Activated CD4-positive, alpha-beta T cell treated with anti-CD3 and anti-CD28 coated beads for 36 hours (primary cell): ENCODE measurements around the gene UBE4B. TPM values are rescaled to one million over a fixed set of nuclear protein-coding genes. Genes with fewer than 3 reads are reported as not detected.

Source experiments
- ATAC-seq: fragments of 200-7000 bp; cut with Tn5 transposase; one replicate; pipeline ENCODE4 v1.10.0; 2021; ENCODE audit warnings: mild to moderate bottlenecking, moderate library complexity
- CTCF ChIA-PET: fragments of 350-600 bp; sonication (Branson Sonifier 250); formaldehyde crosslinking; loops from one replicate; lab custom pipeline; 2021; ENCODE audit warnings: antibody characterized with exemption; lab: Charles Lee
- POLR2A ChIA-PET: fragments of 350-600 bp; sonication (Branson Sonifier 250); formaldehyde crosslinking; loops from one replicate; lab custom pipeline; 2021; ENCODE audit warnings: antibody characterized with exemption, inconsistent platforms; lab: Charles Lee
- DNase-seq: peaks from one replicate; pipeline ENCODE4 v3.0.0-alpha.2; 2020
- H3K27ac Mint-ChIP-seq: one replicate; pipeline ENCODE4 v1.8.0; 2021; ENCODE audit warnings: mixed read lengths
- H3K27me3 Mint-ChIP-seq: one replicate; pipeline ENCODE4 v1.8.0; 2021; ENCODE audit warnings: mixed read lengths
- H3K36me3 Mint-ChIP-seq: one replicate; pipeline ENCODE4 v1.8.0; 2021; ENCODE audit warnings: low read depth, mixed read lengths
- H3K4me1 Mint-ChIP-seq: one replicate; pipeline ENCODE4 v1.8.0; 2021; ENCODE audit warnings: mixed read lengths
- H3K4me3 Mint-ChIP-seq: one replicate; pipeline ENCODE4 v1.8.0; 2021; ENCODE audit warnings: mild to moderate bottlenecking, moderate library complexity, mixed read lengths
- H3K9me3 Mint-ChIP-seq: one replicate; pipeline ENCODE4 v1.8.0; 2021; ENCODE audit warnings: low read depth, mixed read lengths
- intact Hi-C, 2 experiments: fragments of 100-400 bp; cut with DNase I in 1 of 2; cut with micrococcal nuclease in 1 of 2; formaldehyde crosslinking; loops; one replicate each; pipeline versions ENCODE4 v1.14.2 to v1.15.1; 2022 to 2024; cut with DNase I, micrococcal nuclease
- total RNA-seq, 2 experiments: library from RNA; stranded (reverse); gene quantifications; one replicate each; pipeline ENCODE4 v1.2.3, GENCODE V29; 2021

Gene UBE4B
- total RNA-seq, 2 experiments from 2014 or later = 26.1 to 31.8 TPM

- Mint-ChIP-seq H3K4me3 (no peak overlapping the region), H3K27me3 (no peaks in the 10 kb centered on the region), H3K9me3 (no peaks in the 10 kb centered on the region), H3K4me1 (no peaks in the 10 kb centered on the region), H3K27ac (no peak overlapping the region), H3K36me3 (peaks cover 9% of the 10 kb centered on the region)
- DNase-seq (no peak), ATAC-seq (no peak)
- ChIA-PET CTCF (interaction anchor here (0.9 to 1.2 kb wide), 2 partner anchors 10 to 30 kb away, joined by 4 read pairs; no protein-coding TSS in a partner anchor), POLR2A (no interaction called here)
- intact Hi-C loops = no loop called here
Measured at GRCh38 chr1:10122926-10123325, 90.2 kb downstream of the UBE4B start.

- intact Hi-C loops = loop anchor here in 1 of 2 experiments (5.0 kb wide), 1 partner anchor 209 kb away; no protein-coding TSS in a partner anchor
- ChIA-PET POLR2A (no interaction called here), CTCF (interaction anchor here (0.7 to 2.4 kb wide), 2 partner anchors 25 to 177 kb away, joined by 3 to 13 read pairs; no protein-coding TSS in a partner anchor)
- ATAC-seq (no peak), DNase-seq (no peak)
- H3K9me3 Mint-ChIP-seq = no peaks in the 10 kb centered on the region
- H3K4me1 Mint-ChIP-seq = no peaks in the 10 kb centered on the region
- no peaks in the 10 kb centered on the region for H3K27me3 Mint-ChIP-seq
- peaks cover 16% of the 10 kb centered on the region for H3K36me3 Mint-ChIP-seq
- H3K27ac Mint-ChIP-seq = no peak overlapping the region
- H3K4me3 Mint-ChIP-seq = no peak overlapping the region
Measured at GRCh38 chr1:10128101-10128765, 95.5 kb downstream of the UBE4B start.

- Mint-ChIP-seq H3K4me1 (no peaks in the 10 kb centered on the region), H3K9me3 (no peaks in the 10 kb centered on the region), H3K36me3 (peaks cover 23% of the 10 kb centered on the region), H3K4me3 (no peak overlapping the region), H3K27me3 (no peaks in the 10 kb centered on the region), H3K27ac (no peak overlapping the region)
- DNase-seq (no peak), ATAC-seq (no peak)
- POLR2A ChIA-PET = no interaction called here
- intact Hi-C loops = no loop called here
- CTCF ChIA-PET = no interaction called here
Measured at GRCh38 chr1:10132316-10132715, 99.6 kb downstream of the UBE4B start.

GRCh38 chr1:10132852-10133251, 100.1 kb downstream of the UBE4B start:
- ChIA-PET POLR2A (no interaction called here), CTCF (no interaction called here)
- H3K4me3 Mint-ChIP-seq = no peak overlapping the region
- DNase-seq = no peak
- ATAC-seq = no peak
- no peaks in the 10 kb centered on the region for H3K9me3 Mint-ChIP-seq
- no peak overlapping the region for H3K27ac Mint-ChIP-seq
- intact Hi-C loops = no loop called here
- H3K4me1 Mint-ChIP-seq = no peaks in the 10 kb centered on the region
- peaks cover 25% of the 10 kb centered on the region for H3K36me3 Mint-ChIP-seq
- no peaks in the 10 kb centered on the region for H3K27me3 Mint-ChIP-seq

GRCh38 chr1:10140981-10141380, 108.2 kb downstream of the UBE4B start:
- Mint-ChIP-seq H3K4me3 (no peak overlapping the region), H3K27ac (no peak overlapping the region), H3K36me3 (peaks cover 18% of the 10 kb centered on the region), H3K4me1 (no peaks in the 10 kb centered on the region), H3K9me3 (no peaks in the 10 kb centered on the region), H3K27me3 (no peaks in the 10 kb centered on the region)
- DNase-seq (no peak), ATAC-seq (no peak)
- intact Hi-C loops = no loop called here
- ChIA-PET POLR2A (interaction anchor here (0.5 kb wide), 1 partner anchor 186 kb away, joined by 3 read pairs; no protein-coding TSS in a partner anchor), CTCF (interaction anchor here (0.6 to 1.1 kb wide), 4 partner anchors 37 to 143 kb away, joined by 3 to 4 read pairs (median 3); no protein-coding TSS in a partner anchor)

GRCh38 chr1:10143961-10144485, 111.3 kb downstream of the UBE4B start:
- no peak overlapping the region for H3K4me3 Mint-ChIP-seq

GRCh38 chr1:10146391-10146790, 113.6 kb downstream of the UBE4B start:
- Mint-ChIP-seq H3K27me3 (no peaks in the 10 kb centered on the region), H3K4me1 (no peaks in the 10 kb centered on the region), H3K9me3 (no peaks in the 10 kb centered on the region), H3K27ac (no peak overlapping the region), H3K36me3 (peaks cover 14% of the 10 kb centered on the region), H3K4me3 (no peak overlapping the region)
- intact Hi-C loops = no loop called here
- CTCF ChIA-PET = interaction anchor here (0.6 kb wide), 1 partner anchor 254 kb away, joined by 3 read pairs; no protein-coding TSS in a partner anchor
- POLR2A ChIA-PET = no interaction called here
- DNase-seq (no peak), ATAC-seq (no peak)

More at GRCh38 chr1:10143961-10144485, 111.3 kb downstream of the UBE4B start:
- Mint-ChIP-seq H3K27ac (no peak overlapping the region), H3K36me3 (peaks cover 12% of the 10 kb centered on the region), H3K4me1 (no peaks in the 10 kb centered on the region), H3K27me3 (no peaks in the 10 kb centered on the region), H3K9me3 (no peaks in the 10 kb centered on the region)
- ChIA-PET CTCF (no interaction called here), POLR2A (no interaction called here)
- intact Hi-C loops = no loop called here
- DNase-seq (no peak), ATAC-seq (no peak)

GRCh38 chr1:10149231-10149630, 116.5 kb downstream of the UBE4B start:
- no peak overlapping the region for H3K4me3 Mint-ChIP-seq
- peaks cover 15% of the 10 kb centered on the region for H3K36me3 Mint-ChIP-seq
- H3K27me3 Mint-ChIP-seq = no peaks in the 10 kb centered on the region
- ChIA-PET CTCF (no interaction called here), POLR2A (no interaction called here)
- ATAC-seq (no peak), DNase-seq (no peak)
- intact Hi-C loops = no loop called here
- no peaks in the 10 kb centered on the region for H3K4me1 Mint-ChIP-seq
- H3K9me3 Mint-ChIP-seq = no peaks in the 10 kb centered on the region
- H3K27ac Mint-ChIP-seq = no peak overlapping the region

GRCh38 chr1:10152709-10153284, 120.0 kb downstream of the UBE4B start:
- no peak overlapping the region for H3K27ac Mint-ChIP-seq
- peak; percentile 42 for ATAC-seq
- peak; percentile 70 for DNase-seq
- ChIA-PET CTCF (interaction anchor here (0.6 to 2.4 kb wide), 6 partner anchors 25 to 368 kb away, joined by 3 to 13 read pairs (median 3); no protein-coding TSS in a partner anchor), POLR2A (no interaction called here)
- H3K36me3 Mint-ChIP-seq = peaks cover 7% of the 10 kb centered on the region
- intact Hi-C loops = loop anchor here (1.0 to 10.0 kb wide), 4 partner anchors 198 to 277 kb away; partner anchors contain the start of genes LZIC (in 1 of the 2) and NMNAT1 (in 1 of the 2)
- no peaks in the 10 kb centered on the region for H3K9me3 Mint-ChIP-seq
- H3K4me3 Mint-ChIP-seq = no peak overlapping the region
- H3K4me1 Mint-ChIP-seq = no peaks in the 10 kb centered on the region
- no peaks in the 10 kb centered on the region for H3K27me3 Mint-ChIP-seq

- ATAC-seq = no peak
- POLR2A ChIA-PET = interaction anchor here (0.5 kb wide), 1 partner anchor 326 kb away, joined by 6 read pairs; no protein-coding TSS in a partner anchor
- Mint-ChIP-seq H3K4me3 (no peak overlapping the region), H3K27me3 (no peaks in the 10 kb centered on the region), H3K4me1 (no peaks in the 10 kb centered on the region), H3K9me3 (no peaks in the 10 kb centered on the region), H3K36me3 (peaks cover 7% of the 10 kb centered on the region), H3K27ac (no peak overlapping the region)
- intact Hi-C loops = loop anchor here in 1 of 2 experiments (10.0 kb wide), 1 partner anchor 200 kb away; no protein-coding TSS in a partner anchor
- no peak for DNase-seq
- CTCF ChIA-PET = interaction anchor here (1.4 kb wide), 1 partner anchor 204 kb away, joined by 6 read pairs; no protein-coding TSS in a partner anchor
Measured at GRCh38 chr1:10155087-10155712, 122.4 kb downstream of the UBE4B start.

- no peak overlapping the region for H3K27ac Mint-ChIP-seq
- no peaks in the 10 kb centered on the region for H3K27me3 Mint-ChIP-seq
- ATAC-seq (no peak), DNase-seq (no peak)
- ChIA-PET CTCF (interaction anchor here (1.1 to 1.2 kb wide), 2 partner anchors 20 to 50 kb away, joined by 3 to 4 read pairs; partner anchors contain the start of gene KIF1B), POLR2A (no interaction called here)
- H3K4me3 Mint-ChIP-seq = no peak overlapping the region
- H3K36me3 Mint-ChIP-seq = peaks cover 8% of the 10 kb centered on the region
- intact Hi-C loops = no loop called here
- no peaks in the 10 kb centered on the region for H3K4me1 Mint-ChIP-seq
- no peaks in the 10 kb centered on the region for H3K9me3 Mint-ChIP-seq
Measured at GRCh38 chr1:10160173-10160572, 127.4 kb downstream of the UBE4B start.
